ENCODE results near the gene ZMIZ1. TPM values are rescaled to one million over a fixed set of nuclear protein-coding genes. Genes with fewer than 3 reads are reported as not detected.

Gene ZMIZ1
- total RNA-seq, 6 donors from 2014 or later: 51.0 to 99.2 (median 91.8) TPM

GRCh38 chr10:79289801-79290200 lies 221.0 kb downstream of the ZMIZ1 start:
- 85% methylated on average over 6 of the region's 6 CpGs; no CpG with 5 or more reads in 1 of the 2 donors for WGBS, 2 donors
- ATAC-seq (ENCODE audit: low FRiP score in 2 of 2): no peak

GRCh38 chr10:79292026-79292766 lies 223.4 kb downstream of the ZMIZ1 start:
- TF ChIP-seq CTCF (IDR thresholded peaks at IDR 0.05) (no peak), EP300 (IDR thresholded peaks at IDR 0.05) (no peak), POLR2AphosphoS5 (IDR thresholded peaks at IDR 0.05) (no peak), POLR2A (IDR thresholded peaks at IDR 0.05) (no peak)
- Histone ChIP-seq H3K27me3 (no peaks in the 10 kb centered on the region), H3K36me3 (peaks cover 13 to 91% (median 59%) of the 10 kb centered on the region in 4 donors), H3K27ac (peak overlapping the region in 3 of 4 donors; percentile 78 to 84 (median 81)), H3K9me3 (no peaks in the 10 kb centered on the region), H3K4me3 (no peak overlapping the region), H3K4me1 (peaks cover 36 to 46% (median 41%) of the 10 kb centered on the region in 4 donors)
- no peak for ATAC-seq (ENCODE audit: low FRiP score in 2 of 2)
- 91 to 92% methylated on average over 10 to 14 of the region's 14 CpGs for WGBS, 2 donors
- DNase-seq: peak in 1 of 2 donors; percentile 47

More at GRCh38 chr10:79289801-79290200, 221.0 kb downstream of the ZMIZ1 start:
- Histone ChIP-seq H3K36me3 (peaks cover 5 to 84% (median 43%) of the 10 kb centered on the region in 4 donors), H3K4me3 (no peak overlapping the region), H3K9me3 (no peaks in the 10 kb centered on the region), H3K27ac (peak overlapping the region in 3 of 4 donors; percentile 7 to 40 (median 35)), H3K27me3 (no peaks in the 10 kb centered on the region), H3K4me1 (peaks cover 44 to 62% (median 52%) of the 10 kb centered on the region in 4 donors)
- no peak for DNase-seq
- TF ChIP-seq CTCF (IDR thresholded peaks at IDR 0.05) (no peak), POLR2A (IDR thresholded peaks at IDR 0.05) (no peak), POLR2AphosphoS5 (IDR thresholded peaks at IDR 0.05) (no peak)

- Histone ChIP-seq H3K36me3 (peaks cover 13 to 94% (median 64%) of the 10 kb centered on the region in 4 donors), H3K9me3 (no peaks in the 10 kb centered on the region), H3K4me1 (peaks cover 30 to 39% (median 38%) of the 10 kb centered on the region in 4 donors), H3K4me3 (no peak overlapping the region), H3K27me3 (no peaks in the 10 kb centered on the region), H3K27ac (peak overlapping the region; percentile 74 to 84 (median 80))
- peak in 1 of 2 donors; percentile 35 for ATAC-seq (ENCODE audit: low FRiP score in 2 of 2)
- WGBS, 2 donors: 56 to 69% methylated on average over 22 to 23 of the region's 24 CpGs
- TF ChIP-seq EP300 (IDR thresholded peaks at IDR 0.05): no peak
- TF ChIP-seq CTCF (IDR thresholded peaks at IDR 0.05): peak in 5 of 6 experiments; percentile 7 to 44 (median 22)
- peak; percentile 55 to 87 for DNase-seq
These were observed 224.4 kb downstream of the ZMIZ1 start for GRCh38 chr10:79292891-79293746.

GRCh38 chr10:79293841-79294581 lies 225.2 kb downstream of the ZMIZ1 start:
- ATAC-seq (ENCODE audit: low FRiP score in 2 of 2) (peak; percentile 77 to 84), DNase-seq (peak; percentile 77 to 95)
- no peak overlapping the region for H3K4me3 ChIP-seq
- H3K27me3 ChIP-seq: no peaks in the 10 kb centered on the region
- peaks cover 36 to 46% (median 38%) of the 10 kb centered on the region in 4 donors for H3K4me1 ChIP-seq
- WGBS, 2 donors: 48 to 85% methylated on average over 7 to 11 of the region's 11 CpGs
- peak overlapping the region; percentile 74 to 84 (median 80) for H3K27ac ChIP-seq
- TF ChIP-seq EP300 (IDR thresholded peaks at IDR 0.05): peak in 2 of 4 donors; percentile 36 to 51
- TF ChIP-seq POLR2A (IDR thresholded peaks at IDR 0.05): peak in 1 of 4 donors; percentile 48
- TF ChIP-seq CTCF (IDR thresholded peaks at IDR 0.05): no peak
- TF ChIP-seq POLR2AphosphoS5 (IDR thresholded peaks at IDR 0.05): peak; percentile 34 to 39
- no peaks in the 10 kb centered on the region for H3K9me3 ChIP-seq
- peaks cover 21 to 95% (median 71%) of the 10 kb centered on the region in 4 donors for H3K36me3 ChIP-seq
